Trophoblast cell (in vitro differentiated cells and primary cell): ENCODE data around the gene ADAMTSL3.
"Not testable (repeated sequence)": the region's sequence is repeated elsewhere in the genome, so short reads cannot be mapped to it uniquely, and the experiment has no call there.

Experiments
- DNase-seq, 2 donors: peaks; one replicate each; pipeline ENCODE4 v3.0.0-alpha.2; 2016
- H2AFZ ChIP-seq: 2 replicates; pipeline ENCODE4 v1.6.1; 2013; ENCODE audit warnings: low read length, moderate library complexity, mild to moderate bottlenecking; ENCODE audit not compliant: insufficient read depth, poor library complexity
- H2AK5ac ChIP-seq: 2 replicates; pipeline ENCODE4 v1.6.1; 2013; ENCODE audit warnings: mild to moderate bottlenecking, low read length
- H2BK120ac ChIP-seq: 2 replicates; pipeline ENCODE4 v1.6.1; 2013; ENCODE audit warnings: low read length, mild to moderate bottlenecking, moderate library complexity; ENCODE audit not compliant: insufficient read depth, poor library complexity
- H2BK12ac ChIP-seq: 2 replicates; pipeline ENCODE4 v1.6.1; 2013; ENCODE audit warnings: mild to moderate bottlenecking, low read length, moderate library complexity
- H2BK5ac ChIP-seq: 2 replicates; pipeline ENCODE4 v1.6.1; 2013; ENCODE audit warnings: low read length, low read depth, moderate library complexity, mild to moderate bottlenecking; ENCODE audit not compliant: poor library complexity
- H3K14ac ChIP-seq: 2 replicates; pipeline ENCODE4 v1.6.1; 2013; ENCODE audit warnings: mild to moderate bottlenecking, low read length
- H3K18ac ChIP-seq: 2 replicates; pipeline ENCODE4 v1.6.1; 2013; ENCODE audit warnings: mild to moderate bottlenecking, low read length
- H3K23ac ChIP-seq: 2 replicates; pipeline ENCODE4 v1.6.1; 2013; ENCODE audit warnings: low read length
- H3K27ac ChIP-seq: 2 replicates; pipeline ENCODE4 v1.5.1; 2013; ENCODE audit warnings: low read depth, mild to moderate bottlenecking, inconsistent platforms, low read length, moderate library complexity
- H3K27me3 ChIP-seq: 2 replicates; pipeline ENCODE4 v1.6.1; 2013; ENCODE audit warnings: inconsistent platforms, mild to moderate bottlenecking, low read length, moderate library complexity; ENCODE audit not compliant: insufficient read depth
- H3K36me3 ChIP-seq, 2 experiments: 1 replicate in 1 of 2; 2 replicates in 1 of 2; pipeline ENCODE4 v1.6.1; 2013; ENCODE audit warnings: low read length in 2 of 2, mild to moderate bottlenecking in 2 of 2, moderate library complexity in 1 of 2; ENCODE audit not compliant: insufficient read depth in 2 of 2, control insufficient read depth in 1 of 2
- H3K4ac ChIP-seq: 2 replicates; pipeline ENCODE4 v1.6.1; 2013; ENCODE audit warnings: low read depth, mild to moderate bottlenecking, low read length, moderate library complexity
- H3K4me1 ChIP-seq, 2 experiments: 1 replicate in 1 of 2; 2 replicates in 1 of 2; pipeline ENCODE4 v1.6.1; 2013; ENCODE audit warnings: low read length in 2 of 2, mild to moderate bottlenecking in 2 of 2, moderate library complexity in 1 of 2; ENCODE audit not compliant: insufficient read depth in 2 of 2, control insufficient read depth in 1 of 2
- H3K4me2 ChIP-seq: 2 replicates; pipeline ENCODE4 v1.6.1; 2013; ENCODE audit warnings: inconsistent platforms, mild to moderate bottlenecking, low read length, moderate library complexity
- H3K4me3 ChIP-seq: 2 replicates; pipeline ENCODE4 v1.5.1; 2013; ENCODE audit warnings: mild to moderate bottlenecking, low read depth, low read length, inconsistent platforms
- H3K79me1 ChIP-seq: one replicate; pipeline ENCODE4 v1.6.1; 2013; ENCODE audit warnings: low read length
- H3K79me2 ChIP-seq: 2 replicates; pipeline ENCODE4 v1.6.1; 2013; ENCODE audit warnings: low read length, mild to moderate bottlenecking; ENCODE audit not compliant: control insufficient read depth, insufficient read depth, poor library complexity
- H3K9ac ChIP-seq: 2 replicates; pipeline ENCODE4 v1.6.1; 2013; ENCODE audit warnings: mild to moderate bottlenecking, low read length
- H3K9me3 ChIP-seq: 2 replicates; pipeline ENCODE4 v1.6.1; 2013; ENCODE audit warnings: low read depth, mild to moderate bottlenecking, control low read depth, inconsistent platforms, low read length; ENCODE audit not compliant: insufficient read depth
- H4K12ac ChIP-seq: 2 replicates; pipeline ENCODE4 v1.6.1; 2013; ENCODE audit warnings: low read depth, mild to moderate bottlenecking, low read length, moderate library complexity
- H4K8ac ChIP-seq: 2 replicates; pipeline ENCODE4 v1.6.1; 2013; ENCODE audit warnings: low read depth, mild to moderate bottlenecking, low read length, moderate library complexity
- H4K91ac ChIP-seq: one replicate; pipeline ENCODE4 v1.6.1; 2013; ENCODE audit warnings: low read depth, mild to moderate bottlenecking, low read length, moderate library complexity
- WGBS: extraction: QIAGEN DNeasy Blood & Tissue Kit; methylation state at CpG from one replicate; pipeline ENCODE4 v1.1.7; 2013; ENCODE audit warnings: missing lambda C conversion rate; ENCODE audit not compliant: insufficient read length, insufficient coverage; ENCODE audit errors: extremely low coverage; 5-methylcytosine and 5-hydroxymethylcytosine counted together

The ADAMTSL3 gene

DNA sequence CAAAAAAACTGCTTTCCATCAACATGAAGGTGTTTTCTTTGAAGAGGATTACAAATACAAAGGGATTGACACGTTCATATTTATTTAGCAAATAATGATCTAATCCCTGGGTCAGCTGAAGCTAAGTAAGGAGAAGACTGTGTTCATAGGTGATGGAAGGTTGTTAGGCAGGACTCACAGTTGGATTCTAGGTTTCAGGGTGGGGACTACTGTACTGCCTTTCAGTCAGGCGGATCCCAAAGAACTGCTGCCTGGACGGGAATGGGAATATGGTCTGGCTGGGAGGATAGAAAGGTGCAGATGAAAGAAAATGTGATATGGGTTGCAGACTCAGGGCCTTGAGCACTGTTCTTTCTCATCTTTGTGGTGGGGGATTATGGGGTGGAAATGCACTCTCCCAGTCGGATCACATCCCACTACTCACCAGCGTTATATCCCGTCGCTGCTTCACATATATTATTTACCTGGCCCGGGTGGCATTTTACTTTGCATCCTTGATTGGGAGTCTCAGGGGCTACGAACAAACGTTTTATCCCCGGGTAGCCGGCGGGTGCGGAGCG, 425.5 kb downstream of the ADAMTSL3 start:
- not testable (repeated sequence) for H3K9ac ChIP-seq, H3K9me3 ChIP-seq, H2BK120ac ChIP-seq, H3K27ac ChIP-seq, H2BK12ac ChIP-seq, H4K91ac ChIP-seq, H3K4me1 ChIP-seq, H3K4me3 ChIP-seq, H3K36me3 ChIP-seq, H2AK5ac ChIP-seq, H2AFZ ChIP-seq, H3K79me2 ChIP-seq, H3K18ac ChIP-seq, H3K79me1 ChIP-seq, H4K12ac ChIP-seq, H3K14ac ChIP-seq, H2BK5ac ChIP-seq, H4K8ac ChIP-seq, DNase-seq, H3K23ac ChIP-seq, H3K4ac ChIP-seq
- no CpG with 5 or more reads among the region's 15 CpGs for WGBS
- peak overlapping the region; percentile 88 for H3K4me2 ChIP-seq
- H3K27me3 ChIP-seq = peaks cover 17% of the 10 kb centered on the region

DNA sequence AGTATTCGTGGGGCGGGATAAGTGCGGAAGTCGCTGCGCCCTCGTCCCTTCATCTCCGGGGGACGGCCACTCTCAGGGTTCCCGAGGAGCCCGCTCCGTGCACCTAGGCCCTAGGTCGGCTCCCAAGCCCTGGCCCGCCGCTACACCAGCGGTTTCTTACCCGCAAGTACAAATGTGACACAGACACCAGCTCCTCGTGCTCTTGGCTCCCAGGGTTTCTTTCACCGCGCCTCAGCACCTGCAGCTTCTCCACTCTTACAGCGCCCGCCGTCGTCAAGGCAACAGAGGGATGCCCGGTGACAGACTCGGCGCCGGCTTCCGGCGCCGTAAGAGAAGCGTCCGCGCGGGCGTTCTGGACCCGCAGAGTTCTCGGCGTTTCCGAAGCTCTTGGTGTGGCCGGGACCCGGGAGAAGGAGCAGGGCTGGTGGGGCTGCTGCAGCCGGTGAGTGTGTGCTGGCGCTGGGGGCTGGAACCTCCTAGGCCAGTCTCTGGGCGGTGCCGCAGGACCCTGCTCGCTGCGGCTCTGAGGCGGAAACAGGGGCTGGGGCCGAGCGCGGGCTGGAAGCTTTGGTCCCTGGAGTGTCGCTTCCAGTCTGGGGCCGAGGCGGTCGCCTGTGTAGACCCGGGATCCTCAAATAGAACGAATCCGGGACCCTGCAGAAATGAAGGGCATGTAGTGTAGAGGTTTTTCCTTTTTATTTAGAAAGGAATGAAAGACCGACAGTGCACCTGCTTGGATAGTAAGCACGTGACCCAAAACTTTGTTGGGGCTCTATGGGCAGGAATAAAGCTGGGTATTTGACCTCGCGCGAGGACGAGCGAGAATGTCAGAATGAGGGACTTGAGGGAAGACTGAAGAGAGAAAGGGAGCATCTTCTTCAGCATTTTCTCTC, 426.2 kb downstream of the ADAMTSL3 start:
- no peak overlapping the region for H2AFZ ChIP-seq
- no peak overlapping the region for H3K23ac ChIP-seq
- H4K8ac ChIP-seq = no peak overlapping the region
- no peaks in the 10 kb centered on the region for H3K9me3 ChIP-seq
- no peak overlapping the region for H2BK5ac ChIP-seq
- no peak overlapping the region for H2BK120ac ChIP-seq
- no peaks in the 10 kb centered on the region for H3K79me2 ChIP-seq
- no peak overlapping the region for H2AK5ac ChIP-seq
- H3K4me2 ChIP-seq = peak overlapping the region; percentile 88
- WGBS = no CpG with 5 or more reads among the region's 65 CpGs
- H3K14ac ChIP-seq = no peak overlapping the region
- no peak overlapping the region for H4K12ac ChIP-seq
- H3K79me1 ChIP-seq = no peaks in the 10 kb centered on the region
- no peak overlapping the region for H3K4ac ChIP-seq
- no peak overlapping the region for H3K18ac ChIP-seq
- H2BK12ac ChIP-seq = no peak overlapping the region
- no peaks in the 10 kb centered on the region for H3K36me3 ChIP-seq
- H3K27ac ChIP-seq = no peak overlapping the region
- no peak overlapping the region for H3K9ac ChIP-seq
- no peaks in the 10 kb centered on the region for H3K4me1 ChIP-seq
- H3K4me3 ChIP-seq = peak overlapping the region; percentile 62
- peaks cover 17% of the 10 kb centered on the region for H3K27me3 ChIP-seq
- peak in 1 of 2 donors; percentile 25 for DNase-seq
- H4K91ac ChIP-seq = no peak overlapping the region

DNA sequence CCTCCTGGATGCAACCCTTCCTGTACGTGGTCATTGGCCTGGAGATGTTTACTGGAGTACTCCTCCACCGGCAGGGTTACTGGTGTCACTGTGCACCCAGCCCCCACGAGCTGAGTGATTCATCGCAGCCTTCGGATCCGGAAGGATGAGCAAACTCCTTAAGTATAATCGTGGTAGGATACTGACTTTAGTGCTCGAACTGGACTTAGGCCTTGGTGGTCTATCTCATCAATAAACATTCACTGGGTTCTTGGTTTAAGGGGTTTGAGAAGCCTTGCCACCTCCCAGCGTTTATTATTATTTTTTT, 426.8 kb downstream of the ADAMTSL3 start:
- not testable (repeated sequence) for H3K4ac ChIP-seq, H3K4me3 ChIP-seq, H3K79me2 ChIP-seq, H4K8ac ChIP-seq, H3K9me3 ChIP-seq, H2AFZ ChIP-seq, H3K4me1 ChIP-seq, H2BK12ac ChIP-seq, H2BK120ac ChIP-seq, H2BK5ac ChIP-seq, H3K23ac ChIP-seq, H3K14ac ChIP-seq, H4K91ac ChIP-seq, H3K4me2 ChIP-seq, H3K27ac ChIP-seq, H2AK5ac ChIP-seq, H4K12ac ChIP-seq, H3K18ac ChIP-seq, DNase-seq, H3K79me1 ChIP-seq, H3K9ac ChIP-seq, H3K36me3 ChIP-seq
- H3K27me3 ChIP-seq = peaks cover 17% of the 10 kb centered on the region
- WGBS = no CpG with 5 or more reads among the region's 9 CpGs

DNA sequence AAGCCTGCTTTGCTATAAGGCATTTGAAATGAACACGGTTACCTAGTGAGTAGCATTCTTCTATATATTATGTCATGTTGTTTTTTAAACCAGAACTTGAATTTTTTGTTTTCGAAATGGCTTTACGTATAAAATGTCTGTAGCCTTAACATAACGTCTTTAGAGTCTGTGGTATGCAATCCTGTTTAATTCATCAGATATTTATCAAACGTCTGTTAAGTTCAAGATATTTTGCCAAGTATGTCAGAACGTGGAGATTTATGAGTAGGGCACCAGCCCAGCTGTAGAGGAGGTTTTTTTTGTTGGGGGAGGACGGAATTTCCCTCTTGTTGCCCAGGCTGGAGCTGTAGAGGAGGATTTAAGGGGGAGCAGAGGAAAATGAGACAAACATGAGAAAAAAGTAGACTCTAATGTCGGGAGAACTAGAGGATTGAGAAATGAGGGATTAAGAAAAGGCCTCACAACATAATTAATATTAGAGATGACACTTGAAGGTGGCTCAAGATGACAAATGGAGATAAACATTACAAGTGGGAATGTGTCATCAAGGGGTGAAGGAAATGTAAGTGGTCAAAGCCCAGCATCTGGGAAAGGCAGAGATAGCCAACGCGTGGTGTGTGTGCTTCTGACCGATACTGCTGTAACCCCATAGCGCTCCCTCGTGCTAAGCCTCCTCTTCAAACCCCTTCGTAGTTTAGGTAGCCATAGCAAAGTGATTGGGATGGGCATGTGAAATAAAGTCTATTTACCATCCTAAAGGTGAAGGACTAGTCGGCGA, 427.7 kb downstream of the ADAMTSL3 start:
- Histone ChIP-seq H3K79me2 (no peaks in the 10 kb centered on the region), H2BK120ac (no peak overlapping the region), H3K9ac (no peak overlapping the region), H3K79me1 (no peaks in the 10 kb centered on the region), H2BK12ac (no peak overlapping the region), H2AK5ac (no peak overlapping the region), H3K4me1 (no peaks in the 10 kb centered on the region), H3K18ac (no peak overlapping the region), H3K23ac (no peak overlapping the region), H3K4me3 (no peak overlapping the region), H3K4ac (no peak overlapping the region), H3K27ac (no peak overlapping the region), H3K4me2 (no peak overlapping the region), H2AFZ (no peak overlapping the region), H3K36me3 (no peaks in the 10 kb centered on the region), H3K9me3 (no peaks in the 10 kb centered on the region), H3K27me3 (peaks cover 17% of the 10 kb centered on the region), H4K8ac (no peak overlapping the region), H4K12ac (no peak overlapping the region), H4K91ac (no peak overlapping the region), H3K14ac (no peak overlapping the region), H2BK5ac (no peak overlapping the region)
- no CpG with 5 or more reads among the region's 16 CpGs for WGBS
- peak in 1 of 2 donors; percentile 20 for DNase-seq
